PFSK-1 (cell line): ENCODE measurements around the gene SCFD1.

ENCODE experiments used
- FOXP2 ChIP-seq: optimal IDR thresholded peaks from 2 replicates; pipeline ENCODE3; 2011; ENCODE audit warnings: borderline replicate concordance, control low read depth, inconsistent platforms; ENCODE audit not compliant: insufficient read depth; ENCODE audit errors: extremely low read length, extremely low read depth
- POLR2AphosphoS5 ChIP-seq: IDR thresholded peaks from 2 replicates; pipeline ENCODE4 v1.6.1; 2012; ENCODE audit warnings: low read depth, mild to moderate bottlenecking, control low read depth, low read length, moderate library complexity
- SIN3A ChIP-seq: IDR thresholded peaks from 2 replicates; pipeline ENCODE4 v1.6.1; 2012; ENCODE audit warnings: mild to moderate bottlenecking, low read length, moderate library complexity, borderline replicate concordance; ENCODE audit not compliant: insufficient read depth
- TAF1 ChIP-seq: IDR thresholded peaks from 2 replicates; pipeline ENCODE4 v1.6.1; 2012; ENCODE audit warnings: low read length, control low read depth, borderline replicate concordance; ENCODE audit not compliant: insufficient read depth
- TF ChIP-seq, protein P1 (sequence below), 2 experiments: IDR thresholded peaks; 2 replicates each; pipeline versions ENCODE4 v1.6.1 to v1.8.0; 2011 to 2012; ENCODE audit warnings: low read depth in 2 of 2, low read length in 2 of 2, control low read depth in 1 of 2, inconsistent platforms in 1 of 2, mild to moderate bottlenecking in 1 of 2, moderate library complexity in 1 of 2; ENCODE audit not compliant: insufficient read depth in 1 of 2

Gene SCFD1

DNA sequence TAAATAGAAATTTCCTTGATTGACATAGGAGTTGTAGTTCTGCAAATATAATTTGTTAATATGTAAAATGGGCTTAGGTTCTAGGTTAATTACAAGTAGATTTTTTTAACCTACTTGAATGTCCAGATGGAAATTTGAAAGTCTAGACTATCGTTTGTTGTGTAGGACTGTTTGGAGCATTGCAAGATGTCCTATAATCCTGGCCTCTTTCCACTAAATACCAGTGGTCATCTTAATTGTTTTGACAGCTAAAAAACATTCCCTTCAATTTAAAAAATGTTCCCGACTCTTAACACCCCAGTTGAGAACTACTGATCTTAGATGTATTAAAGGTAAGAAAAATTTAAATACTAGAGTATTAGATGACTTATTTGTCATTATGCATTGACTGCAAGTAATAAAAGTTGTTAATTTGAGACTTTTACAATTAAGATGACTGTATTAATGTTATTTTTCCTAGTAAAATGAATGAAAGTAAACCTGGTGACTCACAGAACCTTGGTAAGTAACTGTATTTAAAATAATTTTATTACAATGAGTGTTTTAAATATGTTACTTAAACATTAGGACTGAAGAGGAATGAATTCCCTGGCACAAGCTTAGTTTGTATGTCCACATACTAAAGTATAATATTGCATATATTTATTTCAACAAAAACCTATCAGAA is 41.4 kb upstream of the SCFD1 start:
- TF ChIP-seq FOXP2: no peak
- no peak for TF ChIP-seq SIN3A
- TF ChIP-seq POLR2AphosphoS5: no peak
- TF ChIP-seq, protein P1, sequence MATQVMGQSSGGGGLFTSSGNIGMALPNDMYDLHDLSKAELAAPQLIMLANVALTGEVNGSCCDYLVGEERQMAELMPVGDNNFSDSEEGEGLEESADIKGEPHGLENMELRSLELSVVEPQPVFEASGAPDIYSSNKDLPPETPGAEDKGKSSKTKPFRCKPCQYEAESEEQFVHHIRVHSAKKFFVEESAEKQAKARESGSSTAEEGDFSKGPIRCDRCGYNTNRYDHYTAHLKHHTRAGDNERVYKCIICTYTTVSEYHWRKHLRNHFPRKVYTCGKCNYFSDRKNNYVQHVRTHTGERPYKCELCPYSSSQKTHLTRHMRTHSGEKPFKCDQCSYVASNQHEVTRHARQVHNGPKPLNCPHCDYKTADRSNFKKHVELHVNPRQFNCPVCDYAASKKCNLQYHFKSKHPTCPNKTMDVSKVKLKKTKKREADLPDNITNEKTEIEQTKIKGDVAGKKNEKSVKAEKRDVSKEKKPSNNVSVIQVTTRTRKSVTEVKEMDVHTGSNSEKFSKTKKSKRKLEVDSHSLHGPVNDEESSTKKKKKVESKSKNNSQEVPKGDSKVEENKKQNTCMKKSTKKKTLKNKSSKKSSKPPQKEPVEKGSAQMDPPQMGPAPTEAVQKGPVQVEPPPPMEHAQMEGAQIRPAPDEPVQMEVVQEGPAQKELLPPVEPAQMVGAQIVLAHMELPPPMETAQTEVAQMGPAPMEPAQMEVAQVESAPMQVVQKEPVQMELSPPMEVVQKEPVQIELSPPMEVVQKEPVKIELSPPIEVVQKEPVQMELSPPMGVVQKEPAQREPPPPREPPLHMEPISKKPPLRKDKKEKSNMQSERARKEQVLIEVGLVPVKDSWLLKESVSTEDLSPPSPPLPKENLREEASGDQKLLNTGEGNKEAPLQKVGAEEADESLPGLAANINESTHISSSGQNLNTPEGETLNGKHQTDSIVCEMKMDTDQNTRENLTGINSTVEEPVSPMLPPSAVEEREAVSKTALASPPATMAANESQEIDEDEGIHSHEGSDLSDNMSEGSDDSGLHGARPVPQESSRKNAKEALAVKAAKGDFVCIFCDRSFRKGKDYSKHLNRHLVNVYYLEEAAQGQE (IDR thresholded peaks at IDR 0.05; ENCODE audit: insufficient read depth in 1 of 2, low read depth in 2 of 2, low read length in 2 of 2): no peak
- TF ChIP-seq TAF1: no peak

GRCh38 chr14:30581283-30581625 is 40.9 kb upstream of the SCFD1 start:
- TF ChIP-seq SIN3A (no peak), TAF1 (no peak), POLR2AphosphoS5 (no peak), FOXP2 (no peak)
- TF ChIP-seq, protein P1 (IDR thresholded peaks at IDR 0.05; ENCODE audit: insufficient read depth in 1 of 2, low read depth in 2 of 2, low read length in 2 of 2): no peak

DNA sequence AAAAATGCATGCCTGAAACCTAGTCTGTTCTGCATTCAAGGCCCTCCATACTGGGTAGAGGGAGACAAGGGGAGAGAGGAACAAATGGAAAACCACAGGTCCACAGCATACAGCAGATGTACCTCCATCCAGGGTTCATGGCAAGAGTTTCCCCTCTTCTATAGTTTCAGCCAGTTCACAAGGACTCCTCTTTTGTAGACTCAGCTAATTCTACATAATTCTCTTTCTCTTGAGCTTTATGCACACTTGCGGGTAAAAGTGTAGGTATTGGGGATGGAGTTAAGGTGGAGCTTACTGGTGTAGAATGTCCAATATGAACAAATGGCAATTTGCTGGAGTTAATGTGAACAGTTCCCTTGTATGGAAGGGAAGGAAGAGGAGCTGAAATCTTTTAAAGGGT is 39.7 kb upstream of the SCFD1 start:
- TF ChIP-seq POLR2AphosphoS5 (no peak), FOXP2 (no peak), SIN3A (no peak), TAF1 (no peak)
- TF ChIP-seq, protein P1 (IDR thresholded peaks at IDR 0.05; ENCODE audit: insufficient read depth in 1 of 2, low read depth in 2 of 2, low read length in 2 of 2): no peak

- TF ChIP-seq SIN3A: no peak
- TF ChIP-seq POLR2AphosphoS5: no peak
- TF ChIP-seq, protein P1 (IDR thresholded peaks at IDR 0.05; ENCODE audit: insufficient read depth in 1 of 2, low read depth in 2 of 2, low read length in 2 of 2): no peak
- no peak for TF ChIP-seq FOXP2
- TF ChIP-seq TAF1: no peak
These were observed 38.0 kb upstream of the SCFD1 start for GRCh38 chr14:30584058-30584630.

DNA sequence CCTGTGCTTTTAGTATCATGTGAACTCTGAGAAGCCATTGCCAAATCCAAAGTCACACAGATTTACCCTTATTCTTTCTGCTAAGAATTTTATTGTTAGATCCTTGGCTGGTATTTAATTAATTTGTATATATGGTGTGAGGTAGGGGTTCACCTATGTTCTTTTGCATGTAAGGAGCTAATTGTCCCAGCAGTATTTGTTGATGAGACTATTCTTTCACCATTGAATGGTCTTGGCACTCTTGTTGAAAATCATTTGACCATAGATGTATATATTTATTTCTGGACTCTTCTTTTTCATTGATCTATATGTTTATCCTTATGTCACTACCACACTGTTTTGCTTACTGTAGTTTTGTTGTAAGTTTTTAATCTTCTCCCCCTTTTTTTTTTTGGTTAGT is 36.9 kb upstream of the SCFD1 start:
- TF ChIP-seq, protein P1 (IDR thresholded peaks at IDR 0.05; ENCODE audit: insufficient read depth in 1 of 2, low read depth in 2 of 2, low read length in 2 of 2): no peak
- TF ChIP-seq FOXP2 (no peak), SIN3A (no peak), POLR2AphosphoS5 (no peak), TAF1 (no peak)
